GM19099 (cell line): ENCODE results near the gene ZNF467.
A peak's percentile ranks its signal among the peaks of the same experiment; 100 is the strongest.

Source experiments
- POLR2A ChIP-seq: IDR thresholded peaks from 3 replicates; pipeline ENCODE4 v1.6.1; 2011; ENCODE audit warnings: low read depth; ENCODE audit not compliant: insufficient read length; ENCODE audit errors: extremely low read depth

Gene ZNF467

DNA sequence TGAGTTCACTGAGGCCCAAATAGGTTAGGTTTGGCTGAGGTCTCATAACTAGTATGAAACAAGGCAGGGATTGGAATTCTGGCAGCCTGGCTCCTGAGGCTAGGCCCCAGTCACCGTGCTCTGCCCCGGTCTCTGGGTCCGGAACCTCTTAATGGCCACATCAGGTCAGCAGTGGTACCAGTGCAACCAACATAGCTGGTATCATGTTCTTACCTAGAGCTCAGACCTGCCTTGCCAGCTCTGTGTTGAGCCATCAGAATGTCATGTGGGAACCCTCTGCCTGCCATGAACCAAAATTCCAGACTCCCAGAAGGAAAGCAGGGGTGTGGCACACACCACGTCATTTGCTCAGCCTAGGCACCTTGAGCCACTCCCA lies 56.5 kb downstream of the ZNF467 start:
- no peak for TF ChIP-seq POLR2A

DNA sequence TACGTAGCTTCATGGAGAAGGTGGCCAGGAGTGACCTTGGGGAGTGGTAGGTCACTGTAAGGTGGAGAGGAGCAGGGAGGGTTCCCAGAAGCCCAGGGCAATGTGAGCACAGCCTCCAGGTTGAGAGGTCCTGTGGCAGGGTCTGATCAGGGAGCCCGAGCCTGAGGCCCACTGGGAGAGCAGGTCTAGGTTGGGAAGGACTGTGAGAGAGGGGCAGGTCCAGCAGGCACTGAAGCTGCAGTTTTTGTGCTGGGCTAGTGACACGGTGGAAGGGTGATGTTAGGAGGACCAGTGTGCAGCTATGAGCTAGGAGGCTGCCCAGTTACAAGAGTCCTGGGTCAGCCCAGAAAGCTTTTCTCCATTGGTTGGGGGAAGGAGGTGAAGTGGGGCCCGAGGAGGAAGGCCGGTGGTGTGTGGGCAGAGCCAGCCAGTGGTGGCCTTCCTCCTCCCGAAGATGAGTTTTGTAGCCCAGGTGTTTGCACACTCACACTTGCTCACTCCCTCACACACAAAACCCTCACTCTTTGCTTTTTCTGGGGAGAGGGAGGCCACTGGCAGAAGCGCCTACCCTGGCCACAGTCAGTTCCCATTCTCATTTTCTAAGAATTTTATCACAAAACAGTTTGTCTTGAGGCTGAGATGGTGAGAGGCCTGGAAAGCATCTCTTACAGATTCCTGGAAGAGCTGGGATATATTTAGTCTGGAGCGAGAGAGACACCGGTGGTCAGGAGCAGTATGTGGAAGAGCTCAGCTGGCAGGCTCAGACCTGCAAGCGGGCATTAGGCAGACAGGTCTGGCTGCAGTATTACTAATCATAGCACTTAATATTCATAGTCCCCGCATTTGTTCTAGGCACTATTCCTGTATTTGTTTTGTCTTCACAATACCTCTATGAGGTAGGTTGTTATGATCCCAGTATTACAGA lies 57.1 kb downstream of the ZNF467 start:
- TF ChIP-seq POLR2A, result no peak

GRCh38 chr7:149715476-149715875 lies 57.9 kb downstream of the ZNF467 start:
- TF ChIP-seq POLR2A, result no peak

DNA sequence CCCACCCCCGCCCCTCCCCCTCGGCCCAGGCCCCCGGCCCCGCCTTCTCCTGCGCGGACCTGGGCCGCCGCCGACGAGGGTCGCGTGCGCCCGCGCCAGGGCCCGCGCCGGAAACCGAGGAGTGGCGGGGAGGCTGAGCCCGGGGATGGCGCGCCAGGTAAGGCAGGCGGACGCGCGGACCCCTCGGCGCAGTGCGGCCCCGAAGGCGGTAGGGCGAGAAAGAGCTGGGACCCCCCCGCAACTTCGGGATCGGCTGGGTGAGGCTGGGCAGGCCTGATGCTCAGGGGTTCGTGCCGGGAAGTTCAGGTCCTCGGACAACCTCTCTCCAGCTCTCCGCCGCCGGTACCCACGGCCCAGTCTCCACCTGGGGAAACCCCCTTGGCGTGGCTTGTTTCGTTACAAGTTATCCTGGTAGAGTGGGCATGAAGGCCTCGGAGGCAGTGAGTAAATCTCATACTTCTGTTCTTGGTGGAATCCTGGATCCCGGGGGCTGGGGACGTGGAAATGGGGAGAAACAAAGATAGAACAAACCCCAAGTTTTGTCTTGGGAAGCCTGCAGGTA lies 58.4 kb downstream of the ZNF467 start:
- TF ChIP-seq POLR2A, result peak; percentile 60
